Adrenal gland (tissue), 5 donors: ENCODE results near the gene GTPBP4.

Source experiments
- CTCF ChIP-seq, 6 experiments: fragments of 450-650 bp in 4 of 6; fragments of 200-600 bp in 2 of 6; sonication (generic) in 1 of 6; IDR thresholded peaks; 1 replicate in 5 of 6; 2 replicates in 1 of 6; pipeline versions ENCODE4 v1.5.1 to v1.8.0; 2016 to 2021; ENCODE audit warnings: antibody characterized with exemption in 6 of 6, mild to moderate bottlenecking in 2 of 6, moderate library complexity in 1 of 6
- POLR2A ChIP-seq, 2 donors: fragments of 450-650 bp; IDR thresholded peaks; one replicate each; pipeline ENCODE4 v1.6.1; 2017; ENCODE audit warnings: antibody characterized with exemption in 2 of 2, mild to moderate bottlenecking in 2 of 2, moderate library complexity in 1 of 2
- donor health status: DM: no; HTN: no; CAD: no.

- TF ChIP-seq POLR2A (IDR thresholded peaks at IDR 0.05), result no peak
- no peak for TF ChIP-seq CTCF (IDR thresholded peaks at IDR 0.05)
These were observed 14.3 kb downstream of the GTPBP4 start for GRCh38 chr10:1002425-1003006.
